PC-3 (cell line): ENCODE measurements around the gene ELP5. TPM values are rescaled to one million over a fixed set of nuclear protein-coding genes. Genes with fewer than 3 reads are reported as not detected.

ENCODE experiments used
- ATAC-seq: fragments of 200-7000 bp; cut with Tn5 transposase; 2 replicates; pipeline ENCODE4 v1.9.1; 2020; ENCODE audit warnings: mild to moderate bottlenecking, moderate library complexity
- BruUV-seq: library from RNA; stranded (reverse); fragments of 400-500 nt; replicated peaks from 2 replicates; lab custom pipeline; 2021; lab: Mats Ljungman, UMichigan
- CTCF ChIA-PET: fragments of 300-600 bp; sonication (Branson Sonifier 250); formaldehyde crosslinking; loops from one replicate; lab custom pipeline; 2022; ENCODE audit warnings: antibody characterized with exemption; lab: Charles Lee
- POLR2A ChIA-PET: fragments of 300-600 bp; sonication (Branson Sonifier 250); formaldehyde crosslinking; loops from one replicate; lab custom pipeline; 2022; ENCODE audit warnings: antibody characterized with exemption; ENCODE audit not compliant: unreplicated experiment; lab: Charles Lee
- DNase-seq: peaks from one replicate; pipeline ENCODE4 v3.0.0-alpha.2; 2015
- H2AFZ ChIP-seq: fragments of 300-600 bp; sonication (generic); 2 replicates; pipeline ENCODE4 v1.6.0; 2016; ENCODE audit warnings: antibody characterized with exemption, low read length
- H3F3A ChIP-seq: fragments of 300-600 bp; sonication (generic); one replicate; pipeline ENCODE4 v1.6.0; 2017; ENCODE audit warnings: antibody characterized with exemption, low read length, control low read depth, mild to moderate bottlenecking; ENCODE audit not compliant: unreplicated experiment
- H3K27ac ChIP-seq: fragments of 300-600 bp; sonication (generic); 2 replicates; pipeline ENCODE4 v1.5.1; 2016; ENCODE audit warnings: mild to moderate bottlenecking, low read length
- H3K27me3 ChIP-seq: fragments of 300-600 bp; sonication (generic); 2 replicates; pipeline ENCODE4 v1.6.1; 2016; ENCODE audit warnings: low read length, mixed read lengths
- H3K36me3 ChIP-seq: fragments of 300-600 bp; sonication (generic); 2 replicates; pipeline ENCODE4 v1.6.1; 2016; ENCODE audit warnings: low read depth, mixed run types, low read length, mixed read lengths
- H3K4me1 ChIP-seq: fragments of 300-600 bp; sonication (generic); 2 replicates; pipeline ENCODE4 v1.5.1; 2016; ENCODE audit warnings: low read length; ENCODE audit not compliant: insufficient read depth
- H3K4me2 ChIP-seq: fragments of 300-600 bp; sonication (generic); 2 replicates; pipeline ENCODE4 v1.6.0; 2016; ENCODE audit warnings: low read length
- H3K4me3 ChIP-seq: fragments of 300-600 bp; sonication (generic); 2 replicates; pipeline ENCODE4 v1.5.1; 2016; ENCODE audit warnings: mild to moderate bottlenecking, low read length, mixed read lengths
- H3K79me2 ChIP-seq: fragments of 300-600 bp; sonication (generic); 2 replicates; pipeline ENCODE4 v1.6.1; 2017; ENCODE audit warnings: low read length, mixed read lengths
- H3K9ac ChIP-seq: fragments of 300-600 bp; sonication (generic); 2 replicates; pipeline ENCODE4 v1.6.0; 2016; ENCODE audit warnings: mild to moderate bottlenecking, low read length
- H3K9me2 ChIP-seq: fragments of 300-600 bp; sonication (generic); replicated peaks from 2 replicates; pipeline ENCODE4 v1.6.1; 2016; ENCODE audit warnings: mixed run types, low read length, mixed read lengths
- H3K9me3 ChIP-seq: fragments of 300-600 bp; sonication (generic); 2 replicates; pipeline ENCODE4 v1.6.1; 2016; ENCODE audit warnings: low read length, mixed read lengths
- H4K20me1 ChIP-seq: fragments of 300-600 bp; sonication (generic); 2 replicates; pipeline ENCODE4 v1.6.1; 2016; ENCODE audit warnings: low read length, mixed read lengths
- CTCF ChIP-seq: fragments of 300-600 bp; sonication (generic); conservative IDR thresholded peaks from 2 replicates; pipeline ENCODE4 v1.5.1; 2017; ENCODE audit warnings: antibody characterized with exemption, low read depth, mild to moderate bottlenecking, low read length
- EZH2 ChIP-seq: fragments of 300-600 bp; sonication (generic); IDR thresholded peaks from one replicate; pipeline ENCODE4 v1.6.1; 2017; ENCODE audit warnings: antibody characterized with exemption, mild to moderate bottlenecking, low read length; ENCODE audit not compliant: unreplicated experiment
- EZH2phosphoT487 ChIP-seq: fragments of 300-600 bp; sonication (generic); IDR thresholded peaks from 2 replicates; pipeline ENCODE4 v1.6.1; 2018; ENCODE audit warnings: mild to moderate bottlenecking, antibody characterized with exemption, low read length, borderline replicate concordance
- intact Hi-C: fragments of 100-400 bp; cut with micrococcal nuclease; formaldehyde crosslinking; loops from 2 replicates; pipeline ENCODE4 v1.9.0; 2023
- total RNA-seq: library from RNA; depleted of rRNA; stranded (reverse); fragments of >200 nt; gene quantifications from 2 replicates; pipeline ENCODE4 v1.2.3, GENCODE V29; 2014

The ELP5 gene
- total RNA-seq, 1 experiment from 2014 or later: 67.5 TPM

- H3K27ac ChIP-seq: no peak overlapping the region
- H3K79me2 ChIP-seq: no peaks in the 10 kb centered on the region
- DNase-seq (peak; percentile 83), ATAC-seq (peak; percentile 78)
- H3K4me3 ChIP-seq: peak overlapping the region; percentile 46; the same call in 1 of the 2 replicates
- H3K9me2 ChIP-seq: no peaks in the 10 kb centered on the region
- peak overlapping the region; percentile 74 for H2AFZ ChIP-seq
- no peak overlapping the region; the same call in 1 of the 2 replicates for H3K9ac ChIP-seq
- no TSS peak for BruUV-seq
- TF ChIP-seq CTCF (peak; percentile 86), EZH2phosphoT487 (no peak), EZH2 (no peak)
- intact Hi-C loops: loop anchor here (1.0 kb wide), 1 partner anchor 15 kb away; the partner anchor contains the start of gene SLC2A4
- H3K9me3 ChIP-seq: no peaks in the 10 kb centered on the region
- H3K27me3 ChIP-seq: no peaks in the 10 kb centered on the region
- POLR2A ChIA-PET: interaction anchor here (0.6 kb wide), 1 partner anchor 11 kb away, joined by 3 read pairs; no protein-coding TSS in a partner anchor
- H3K4me1 ChIP-seq: peaks cover 7% of the 10 kb centered on the region; the same call in 1 of the 2 replicates
- H3F3A ChIP-seq: no peaks in the 10 kb centered on the region
- H4K20me1 ChIP-seq: no peaks in the 10 kb centered on the region
- CTCF ChIA-PET: interaction anchor here (0.6 to 1.5 kb wide), 5 partner anchors 10 to 251 kb away, joined by 3 to 14 read pairs (median 4); partner anchors contain the start of gene SLC2A4
- H3K4me2 ChIP-seq: peak overlapping the region; percentile 77
- no peaks in the 10 kb centered on the region for H3K36me3 ChIP-seq
Measured at GRCh38 chr17:7296189-7296861, 44.3 kb downstream of the ELP5 start.

DNA sequence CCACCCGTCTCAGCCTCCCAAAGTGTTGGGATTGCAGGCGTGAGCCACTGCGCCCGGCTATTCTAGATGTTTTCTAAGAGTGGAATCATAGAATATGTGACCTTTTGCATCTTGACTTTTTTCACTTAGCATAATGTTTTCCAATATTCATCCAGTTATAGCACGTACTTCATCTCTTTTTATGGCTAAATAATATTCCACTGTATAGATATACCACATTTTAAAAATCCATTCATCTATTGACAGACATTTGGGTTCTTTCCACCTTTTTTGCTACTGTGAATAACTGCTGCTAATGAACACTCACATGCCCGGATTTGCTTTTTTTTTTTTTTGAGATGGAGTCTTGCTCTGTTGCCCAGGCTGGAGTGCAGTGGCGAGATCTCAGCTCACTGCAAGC is 52.2 kb downstream of the ELP5 start:
- no peak overlapping the region for H3K4me3 ChIP-seq
- no peak for TF ChIP-seq CTCF
- no peak for TF ChIP-seq EZH2
- TF ChIP-seq EZH2phosphoT487: no peak
- no peak overlapping the region for H3K27ac ChIP-seq
- no peak overlapping the region for H2AFZ ChIP-seq
- ChIA-PET POLR2A (no interaction called here), CTCF (no interaction called here)
- peaks cover 2% of the 10 kb centered on the region; the same call in 1 of the 2 replicates for H3K36me3 ChIP-seq
- intact Hi-C loops: no loop called here
- no peaks in the 10 kb centered on the region for H3F3A ChIP-seq
- H3K27me3 ChIP-seq: no peaks in the 10 kb centered on the region
- H3K9me3 ChIP-seq: no peaks in the 10 kb centered on the region
- no TSS peak for BruUV-seq
- peaks cover 5% of the 10 kb centered on the region; the same call in 1 of the 2 replicates for H3K4me1 ChIP-seq
- no peaks in the 10 kb centered on the region for H3K9me2 ChIP-seq
- no peak for ATAC-seq
- no peak overlapping the region for H3K4me2 ChIP-seq
- no peak for DNase-seq
- peaks cover 18% of the 10 kb centered on the region for H3K79me2 ChIP-seq
- H4K20me1 ChIP-seq: peaks cover 2% of the 10 kb centered on the region
- H3K9ac ChIP-seq: no peak overlapping the region
